Cardiac muscle cell (in vitro differentiated cells and primary cell): ENCODE data around the gene DNAJC25. TPM values are rescaled to one million over a fixed set of nuclear protein-coding genes. Genes with fewer than 3 reads are reported as not detected.

ENCODE experiments used
- DNase-seq, 2 donors: peaks; one replicate each; pipeline versions ENCODE4 v3.0.0 to v3.0.0-alpha.2; 2010 to 2017; ENCODE audit warnings: low read depth in 1 of 2, low spot score in 1 of 2
- H3K27ac ChIP-seq: fragments of 200-600 bp; sonication (generic); 2 replicates; pipeline ENCODE4 v1.5.1; 2016
- H3K27me3 ChIP-seq: fragments of 200-600 bp; sonication (generic); 2 replicates; pipeline ENCODE4 v1.6.0; 2016; ENCODE audit warnings: control low read depth
- H3K36me3 ChIP-seq: fragments of 200-600 bp; sonication (generic); 2 replicates; pipeline ENCODE4 v1.5.1; 2016; ENCODE audit warnings: control low read depth
- H3K4me1 ChIP-seq: fragments of 200-600 bp; sonication (generic); 2 replicates; pipeline ENCODE4 v1.8.1; 2017; ENCODE audit warnings: low read depth, mild to moderate bottlenecking, mixed run types
- H3K4me3 ChIP-seq: fragments of 200-600 bp; sonication (generic); 2 replicates; pipeline ENCODE4 v1.5.1; 2016; ENCODE audit warnings: mild to moderate bottlenecking
- H3K9me3 ChIP-seq: fragments of 200-600 bp; sonication (generic); 2 replicates; pipeline ENCODE4 v1.5.1; 2017; ENCODE audit warnings: low read depth, mild to moderate bottlenecking, control low read depth
- CTCF ChIP-seq: IDR thresholded peaks from 2 replicates; pipeline ENCODE4 v1.5.1; 2012; ENCODE audit warnings: low read depth, mild to moderate bottlenecking, low read length
- polyA plus RNA-seq: library from polyadenylated mRNA; unstranded; fragments of >200 nt; fragmentation: Nextera tagmentation; extraction: Ambion mirVana; gene quantifications from 2 replicates; pipeline ENCODE4 v1.2.1, GENCODE V29; 2016
- total RNA-seq: library from RNA; depleted of rRNA; stranded (reverse); fragments of >200 nt; gene quantifications from 2 replicates; pipeline ENCODE4 v1.2.3, GENCODE V29; 2016

Gene DNAJC25
- total and polyA plus RNA-seq, 2 experiments from 2014 or later = 7.1 to 10.4 TPM

- no peak for TF ChIP-seq CTCF
- no peaks in the 10 kb centered on the region for H3K4me1 ChIP-seq
- H3K4me3 ChIP-seq = peak overlapping the region; percentile 60
- peak overlapping the region; percentile 53 for H3K27ac ChIP-seq
- peak; percentile 3 to 65 for DNase-seq
- H3K36me3 ChIP-seq = peaks cover 5% of the 10 kb centered on the region
- H3K27me3 ChIP-seq = no peaks in the 10 kb centered on the region
- H3K9me3 ChIP-seq = no peaks in the 10 kb centered on the region
Measured at GRCh38 chr9:111598733-111599091, 32.4 kb upstream of the DNAJC25 start.

- Histone ChIP-seq H3K4me3 (peak within 1 kb of the TSS; percentile 60), H3K4me1 (no peaks in the 10 kb centered on the region), H3K36me3 (peaks cover 5% of the 10 kb centered on the region), H3K27ac (peak within 1 kb of the TSS; percentile 53), H3K27me3 (no peaks in the 10 kb centered on the region), H3K9me3 (no peaks in the 10 kb centered on the region)
- DNase-seq = peak; percentile 85 to 96
- TF ChIP-seq CTCF = no peak
Measured at GRCh38 chr9:111599092-111599954, 31.8 kb upstream of the DNAJC25 start, which contains the start of gene PTGR1. Gene PTGR1 (minus strand): TSS chr9:111599647. CDS start chr9:111597422, 2,225 bp downstream.

GRCh38 chr9:111599955-111600343, 31.2 kb upstream of the DNAJC25 start:
- H3K27ac ChIP-seq = no peak overlapping the region
- H3K4me1 ChIP-seq = no peaks in the 10 kb centered on the region

GRCh38 chr9:111601237-111602018, 29.7 kb upstream of the DNAJC25 start:
- Histone ChIP-seq H3K36me3 (no peaks in the 10 kb centered on the region), H3K27ac (no peak overlapping the region), H3K4me3 (no peak overlapping the region), H3K27me3 (no peaks in the 10 kb centered on the region), H3K9me3 (no peaks in the 10 kb centered on the region), H3K4me1 (no peaks in the 10 kb centered on the region)
- peak in 1 of 2 donors; percentile 70 for DNase-seq
- no peak for TF ChIP-seq CTCF

More at GRCh38 chr9:111599955-111600343, 31.2 kb upstream of the DNAJC25 start:
- H3K4me3 ChIP-seq = peak overlapping the region; percentile 60
- DNase-seq = no peak
- H3K27me3 ChIP-seq = no peaks in the 10 kb centered on the region
- peaks cover 5% of the 10 kb centered on the region for H3K36me3 ChIP-seq
- TF ChIP-seq CTCF = no peak
- no peaks in the 10 kb centered on the region for H3K9me3 ChIP-seq

- DNase-seq = peak in 1 of 2 donors; percentile 26
- TF ChIP-seq CTCF = no peak
- H3K9me3 ChIP-seq = no peaks in the 10 kb centered on the region
- no peak overlapping the region for H3K27ac ChIP-seq
- H3K4me3 ChIP-seq = no peak overlapping the region
- H3K27me3 ChIP-seq = no peaks in the 10 kb centered on the region
- no peaks in the 10 kb centered on the region for H3K4me1 ChIP-seq
- H3K36me3 ChIP-seq = no peaks in the 10 kb centered on the region
Measured at GRCh38 chr9:111603041-111603440, 28.1 kb upstream of the DNAJC25 start.
